Muscle of back (tissue), 10 donors: ENCODE data around the gene SFXN4. TPM values are rescaled to one million over a fixed set of nuclear protein-coding genes. Genes with fewer than 3 reads are reported as not detected.

Source experiments
- polyA plus RNA-seq, 10 donors: library from polyadenylated mRNA; unstranded; fragments of 120-200 nt; gene quantifications; one replicate each; pipeline ENCODE4 v1.2.1, GENCODE V29; 2013; ENCODE audit not compliant: insufficient read length in 10 of 10

SFXN4 gene
- polyA plus RNA-seq, 10 donors = 16.0 to 32.8 (median 22.3) TPM

Other genes starting within 250 kb of the SFXN4 start
- gene NANOS1, start 136.0 kb downstream of the SFXN4 start, polyA plus RNA-seq = 10 to 100 TPM in 1 of 10 donors, 1 to 10 TPM in 9; 3.1 to 10.3 (median 5.4) TPM
- 100 to 1,000 TPM; 122 to 160 (median 132) TPM for gene EIF3A, start 84.9 kb downstream of the SFXN4 start, polyA plus RNA-seq
- 10 to 100 TPM; 25.8 to 41.4 (median 33.8) TPM for gene DENND10, start 61.6 kb downstream of the SFXN4 start, polyA plus RNA-seq
- gene PRDX3, start 13.1 kb upstream of the SFXN4 start, polyA plus RNA-seq = 100 to 1,000 TPM; 134 to 170 (median 150) TPM
- 10 to 100 TPM; 15.7 to 29.8 (median 25.4) TPM for gene GRK5, start 41.9 kb upstream of the SFXN4 start, polyA plus RNA-seq